ENCODE data around the gene AGPAT1.

The AGPAT1 gene

GRCh38 chr6:32183030-32183429, 7.1 kb upstream of the AGPAT1 start:
- Histone ChIP-seq H3K4me3 (ENCODE audit: insufficient read length, low read depth) (no peak overlapping the region), H3K36me3 (ENCODE audit: insufficient read depth, insufficient read length, low read length) (peaks cover 53% of the 10 kb centered on the region), H3K27me3 (ENCODE audit: insufficient read depth, insufficient read length) (no peaks in the 10 kb centered on the region), H3K4me1 (ENCODE audit: insufficient read depth, insufficient read length) (peaks cover 5% of the 10 kb centered on the region), H3K9me3 (ENCODE audit: insufficient read depth, low read length) (no peaks in the 10 kb centered on the region), H3K9ac (ENCODE audit: insufficient read length, low read depth) (no peak overlapping the region)
- no peak for TF ChIP-seq SUZ12 (IDR thresholded peaks at IDR 0.05; ENCODE audit: extremely low read depth, insufficient read depth, insufficient read length)
- TF ChIP-seq ZNF274 (IDR thresholded peaks at IDR 0.05; ENCODE audit: low read depth, low read length) = no peak
- TF ChIP-seq YY1 (IDR thresholded peaks at IDR 0.05; ENCODE audit: insufficient read depth, insufficient read length) = no peak
- no peak for DNase-seq (ENCODE audit: low read depth, low spot score)

DNA sequence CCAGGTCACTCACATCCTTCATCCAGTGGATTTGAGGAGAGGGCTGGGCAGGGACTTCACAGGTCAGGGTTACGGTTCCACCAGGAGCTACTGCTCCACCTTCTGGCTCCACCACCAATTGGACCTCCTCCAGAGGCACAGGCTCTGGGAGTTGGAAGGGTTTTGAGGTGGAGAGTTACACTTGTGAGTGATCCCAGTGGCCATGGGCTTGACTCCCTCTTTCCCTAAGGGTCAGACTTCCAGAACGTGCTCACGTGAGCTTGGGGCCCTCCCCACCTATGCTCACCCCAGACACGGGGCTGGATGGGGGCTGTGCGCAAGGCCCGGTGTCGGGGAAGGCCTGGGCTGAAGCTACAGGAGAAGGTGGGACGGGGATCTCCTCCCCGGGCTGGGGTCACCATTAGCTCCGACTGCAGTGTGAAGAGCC, 6.7 kb upstream of the AGPAT1 start:
- H3K4me3 ChIP-seq (ENCODE audit: insufficient read length, low read depth) = no peak overlapping the region
- no peaks in the 10 kb centered on the region for H3K9me3 ChIP-seq (ENCODE audit: insufficient read depth, low read length)
- peaks cover 5% of the 10 kb centered on the region for H3K4me1 ChIP-seq (ENCODE audit: insufficient read depth, insufficient read length)
- TF ChIP-seq YY1 (IDR thresholded peaks at IDR 0.05; ENCODE audit: insufficient read depth, insufficient read length) (no peak), SUZ12 (IDR thresholded peaks at IDR 0.05; ENCODE audit: extremely low read depth, insufficient read depth, insufficient read length) (no peak), ZNF274 (IDR thresholded peaks at IDR 0.05; ENCODE audit: low read depth, low read length) (no peak)
- no peak overlapping the region for H3K9ac ChIP-seq (ENCODE audit: insufficient read length, low read depth)
- DNase-seq (ENCODE audit: low read depth, low spot score) = no peak
- peaks cover 48% of the 10 kb centered on the region for H3K36me3 ChIP-seq (ENCODE audit: insufficient read depth, insufficient read length, low read length)
- H3K27me3 ChIP-seq (ENCODE audit: insufficient read depth, insufficient read length) = no peaks in the 10 kb centered on the region

DNA sequence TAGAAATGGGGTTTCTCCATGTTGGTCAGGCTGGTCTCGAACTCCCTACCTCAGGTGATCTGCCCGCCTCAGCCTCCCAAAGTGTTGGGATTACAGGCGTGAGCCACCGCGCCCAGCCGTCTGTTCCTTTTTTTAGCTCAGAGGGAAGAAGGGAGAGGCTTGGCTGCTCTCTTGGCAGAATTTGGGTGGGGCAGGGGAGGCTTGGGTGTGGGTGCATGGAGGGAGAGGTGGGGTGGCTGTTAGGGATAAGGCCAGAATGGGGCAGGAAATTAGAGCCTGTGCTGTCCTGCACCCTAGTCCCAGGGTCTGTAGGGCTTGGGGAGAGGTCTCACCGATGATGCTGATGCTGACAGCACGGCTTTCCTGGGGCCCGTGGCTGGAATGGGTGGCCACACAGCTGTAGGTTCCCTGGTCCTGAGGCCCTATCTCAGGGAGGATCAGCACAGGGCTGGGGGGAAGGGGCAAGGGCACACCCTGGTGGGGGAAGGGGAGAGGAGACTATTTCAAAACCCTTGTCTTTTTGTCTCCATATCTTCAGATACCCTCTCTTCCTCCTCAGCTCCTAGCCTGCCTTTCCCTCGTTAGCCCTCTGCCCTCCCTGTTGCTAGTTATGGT, 6.1 kb upstream of the AGPAT1 start:
- Histone ChIP-seq H3K9me3 (ENCODE audit: insufficient read depth, low read length) (no peaks in the 10 kb centered on the region), H3K9ac (ENCODE audit: insufficient read length, low read depth) (no peak overlapping the region), H3K4me3 (ENCODE audit: insufficient read length, low read depth) (no peak overlapping the region), H3K4me1 (ENCODE audit: insufficient read depth, insufficient read length) (peaks cover 5% of the 10 kb centered on the region), H3K36me3 (ENCODE audit: insufficient read depth, insufficient read length, low read length) (peaks cover 43% of the 10 kb centered on the region), H3K27me3 (ENCODE audit: insufficient read depth, insufficient read length) (no peaks in the 10 kb centered on the region)
- DNase-seq (ENCODE audit: low read depth, low spot score) = no peak
- TF ChIP-seq YY1 (IDR thresholded peaks at IDR 0.05; ENCODE audit: insufficient read depth, insufficient read length) (no peak), ZNF274 (IDR thresholded peaks at IDR 0.05; ENCODE audit: low read depth, low read length) (no peak), SUZ12 (IDR thresholded peaks at IDR 0.05; ENCODE audit: extremely low read depth, insufficient read depth, insufficient read length) (no peak)

GRCh38 chr6:32181148-32181702, 5.3 kb upstream of the AGPAT1 start:
- TF ChIP-seq SUZ12 (IDR thresholded peaks at IDR 0.05; ENCODE audit: extremely low read depth, insufficient read depth, insufficient read length) = no peak
- TF ChIP-seq YY1 (IDR thresholded peaks at IDR 0.05; ENCODE audit: insufficient read depth, insufficient read length) = no peak
- TF ChIP-seq ZNF274 (IDR thresholded peaks at IDR 0.05; ENCODE audit: low read depth, low read length) = no peak
- H3K27me3 ChIP-seq (ENCODE audit: insufficient read depth, insufficient read length) = no peaks in the 10 kb centered on the region
- no peak overlapping the region for H3K4me3 ChIP-seq (ENCODE audit: insufficient read length, low read depth)
- no peaks in the 10 kb centered on the region for H3K9me3 ChIP-seq (ENCODE audit: insufficient read depth, low read length)
- H3K4me1 ChIP-seq (ENCODE audit: insufficient read depth, insufficient read length) = peaks cover 5% of the 10 kb centered on the region
- H3K9ac ChIP-seq (ENCODE audit: insufficient read length, low read depth) = no peak overlapping the region
- H3K36me3 ChIP-seq (ENCODE audit: insufficient read depth, insufficient read length, low read length) = peaks cover 35% of the 10 kb centered on the region
- DNase-seq (ENCODE audit: low read depth, low spot score) = no peak

DNA sequence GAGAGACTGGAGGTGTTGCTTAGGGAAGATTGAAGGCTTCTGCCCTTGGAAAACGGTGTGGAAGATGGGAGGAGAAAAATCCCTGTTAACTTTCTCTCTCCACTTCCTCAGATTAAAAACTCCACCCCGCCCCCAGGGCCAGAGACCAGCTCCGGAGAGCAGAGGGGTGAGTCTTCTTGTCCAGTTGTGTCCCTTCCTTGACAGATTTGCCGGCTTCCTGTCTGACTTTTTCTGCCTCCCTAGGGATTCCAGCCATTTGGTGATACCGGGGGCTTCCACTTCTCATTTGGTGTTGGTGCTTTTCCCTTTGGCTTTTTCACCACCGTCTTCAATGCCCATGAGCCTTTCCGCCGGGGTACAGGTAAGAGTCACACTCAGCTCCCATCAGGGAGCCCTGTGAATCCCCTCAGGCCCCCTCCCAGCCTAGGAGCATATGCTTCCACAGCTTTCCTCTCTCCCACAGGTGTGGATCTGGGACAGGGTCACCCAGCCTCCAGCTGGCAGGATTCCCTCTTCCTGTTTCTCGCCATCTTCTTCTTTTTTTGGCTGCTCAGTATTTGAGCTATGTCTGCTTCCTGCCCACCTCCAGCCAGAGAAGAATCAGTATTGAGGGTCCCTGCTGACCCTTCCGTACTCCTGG, 4.0 kb upstream of the AGPAT1 start:
- H3K36me3 ChIP-seq (ENCODE audit: insufficient read depth, insufficient read length, low read length) = peaks cover 32% of the 10 kb centered on the region
- H3K4me1 ChIP-seq (ENCODE audit: insufficient read depth, insufficient read length) = peaks cover 5% of the 10 kb centered on the region
- no peak overlapping the region for H3K4me3 ChIP-seq (ENCODE audit: insufficient read length, low read depth)
- H3K27me3 ChIP-seq (ENCODE audit: insufficient read depth, insufficient read length) = no peaks in the 10 kb centered on the region
- no peak overlapping the region for H3K9ac ChIP-seq (ENCODE audit: insufficient read length, low read depth)
- H3K9me3 ChIP-seq (ENCODE audit: insufficient read depth, low read length) = no peaks in the 10 kb centered on the region
- DNase-seq (ENCODE audit: low read depth, low spot score) = no peak
- no peak for TF ChIP-seq YY1 (IDR thresholded peaks at IDR 0.05; ENCODE audit: insufficient read depth, insufficient read length)
- TF ChIP-seq ZNF274 (IDR thresholded peaks at IDR 0.05; ENCODE audit: low read depth, low read length) = no peak
- TF ChIP-seq SUZ12 (IDR thresholded peaks at IDR 0.05; ENCODE audit: extremely low read depth, insufficient read depth, insufficient read length) = no peak

DNA sequence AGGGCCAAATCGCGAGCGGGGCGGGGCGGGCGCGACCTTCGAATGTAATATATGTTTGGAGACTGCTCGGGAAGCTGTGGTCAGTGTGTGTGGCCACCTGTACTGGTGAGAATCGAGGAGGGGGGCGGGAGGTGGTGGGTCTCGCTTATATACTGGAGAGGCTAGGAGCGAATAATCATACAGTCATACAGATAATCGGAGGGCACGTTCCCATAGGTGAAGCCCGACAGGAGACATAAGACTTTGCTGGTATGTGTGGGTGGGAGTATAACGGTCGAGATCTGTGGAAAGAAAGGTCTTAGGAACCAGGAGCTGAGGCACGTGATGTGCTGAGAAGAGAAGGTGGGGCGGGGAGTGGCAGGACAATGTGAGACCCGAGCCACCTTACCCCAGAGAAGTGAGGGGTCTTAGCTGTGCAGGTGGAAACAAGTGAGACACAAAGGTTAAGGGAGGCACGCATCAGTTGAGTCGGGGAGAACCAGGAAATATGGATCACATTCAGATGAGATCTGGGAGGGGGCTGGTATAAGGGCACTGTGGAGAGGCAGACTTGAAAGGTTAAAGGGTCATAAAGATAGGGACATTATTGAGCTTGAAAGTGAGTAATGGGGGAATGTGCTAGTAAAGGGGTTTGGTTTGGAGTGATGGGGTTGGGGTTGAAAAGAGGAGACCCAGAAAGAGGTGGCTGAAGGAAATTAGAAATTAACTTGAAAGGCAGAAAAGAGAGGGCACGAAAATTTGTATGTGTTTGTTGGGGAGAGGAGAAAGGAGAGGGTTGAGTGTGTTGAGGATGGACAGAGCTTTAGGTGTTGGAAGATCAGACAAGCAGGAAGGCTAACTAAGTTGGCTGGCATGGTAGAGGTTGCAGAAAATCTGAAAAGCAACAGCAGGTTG, 2.9 kb upstream of the AGPAT1 start:
- H3K27me3 ChIP-seq (ENCODE audit: insufficient read depth, insufficient read length) = no peaks in the 10 kb centered on the region
- no peaks in the 10 kb centered on the region for H3K9me3 ChIP-seq (ENCODE audit: insufficient read depth, low read length)
- H3K4me3 ChIP-seq (ENCODE audit: insufficient read length, low read depth) = peak overlapping the region; percentile 69
- no peak for DNase-seq (ENCODE audit: low read depth, low spot score)
- no peak for TF ChIP-seq YY1 (IDR thresholded peaks at IDR 0.05; ENCODE audit: insufficient read depth, insufficient read length)
- no peak for TF ChIP-seq ZNF274 (IDR thresholded peaks at IDR 0.05; ENCODE audit: low read depth, low read length)
- TF ChIP-seq SUZ12 (IDR thresholded peaks at IDR 0.05; ENCODE audit: extremely low read depth, insufficient read depth, insufficient read length) = no peak
- H3K9ac ChIP-seq (ENCODE audit: insufficient read length, low read depth) = peak overlapping the region; percentile 80
- H3K4me1 ChIP-seq (ENCODE audit: insufficient read depth, insufficient read length) = peaks cover 3% of the 10 kb centered on the region
- H3K36me3 ChIP-seq (ENCODE audit: insufficient read depth, insufficient read length, low read length) = peaks cover 40% of the 10 kb centered on the region
